Natural killer cell treated with Interleukin-12 subunit alpha and Interleukin-12 subunit beta and Interleukin-15 and Interleukin-18, amount 100 ng/mL, for 72 hours (primary cell): ENCODE measurements around the gene NEK10. TPM values are rescaled to one million over a fixed set of nuclear protein-coding genes. Genes with fewer than 3 reads are reported as not detected.

Source experiments
- ATAC-seq, 2 donors: fragments of 150-1000 bp; cut with Tn5 transposase in 1 of 2; sonication (Bioruptor Pico), chemical (Tn5 transposase) in 1 of 2; 2 replicates each; pipeline ENCODE4 v1.10.0; 2021
- DNase-seq: peaks from one replicate; pipeline ENCODE4 v3.0.0; 2022; ENCODE audit warnings: low spot score
- H3K27ac Mint-ChIP-seq, 2 donors: 1 replicate in 1 of 2; 2 replicates in 1 of 2; pipeline ENCODE4 v1.8.0; 2022; ENCODE audit warnings: mixed read lengths in 2 of 2, mild to moderate bottlenecking in 1 of 2, moderate library complexity in 1 of 2
- H3K27me3 Mint-ChIP-seq, 2 donors: 1 replicate in 1 of 2; 2 replicates in 1 of 2; pipeline ENCODE4 v1.8.0; 2022; ENCODE audit warnings: mixed read lengths in 2 of 2
- H3K36me3 Mint-ChIP-seq: one replicate; pipeline ENCODE4 v1.8.0; 2022; ENCODE audit warnings: mixed read lengths
- H3K4me1 Mint-ChIP-seq, 2 donors: 1 replicate in 1 of 2; 2 replicates in 1 of 2; pipeline ENCODE4 v1.8.0; 2022; ENCODE audit warnings: low read depth in 2 of 2, mixed read lengths in 2 of 2, mild to moderate bottlenecking in 1 of 2
- H3K4me3 Mint-ChIP-seq: one replicate; pipeline ENCODE4 v1.8.0; 2022; ENCODE audit warnings: mixed read lengths
- H3K9me3 Mint-ChIP-seq: 2 replicates; pipeline ENCODE4 v1.8.0; 2022; ENCODE audit warnings: mixed read lengths
- total RNA-seq, 2 donors: library from RNA; stranded (reverse); gene quantifications; one replicate each; pipeline ENCODE4 v1.2.3, GENCODE V29; 2022

Gene NEK10
- total RNA-seq, 2 donors from 2014 or later = 1.1 to 4.0 TPM

- Mint-ChIP-seq H3K4me3 (no peak overlapping the region), H3K4me1 (peaks cover 4 to 21% of the 10 kb centered on the region in 2 donors), H3K27me3 (no peaks in the 10 kb centered on the region), H3K27ac (peak overlapping the region in 1 of 2 donors; percentile 56), H3K36me3 (no peaks in the 10 kb centered on the region), H3K9me3 (no peaks in the 10 kb centered on the region)
- DNase-seq (no peak), ATAC-seq (no peak)
Observed at GRCh38 chr3:27360113-27361078, 8.8 kb downstream of the NEK10 start.

GRCh38 chr3:27358372-27358771, 10.8 kb downstream of the NEK10 start:
- DNase-seq (no peak), ATAC-seq (no peak)
- peak overlapping the region in 1 of 2 donors; percentile 58 for H3K27ac Mint-ChIP-seq
- no peaks in the 10 kb centered on the region for H3K27me3 Mint-ChIP-seq
- no peaks in the 10 kb centered on the region for H3K36me3 Mint-ChIP-seq
- H3K9me3 Mint-ChIP-seq = no peaks in the 10 kb centered on the region
- no peak overlapping the region for H3K4me3 Mint-ChIP-seq
- H3K4me1 Mint-ChIP-seq = peaks cover 4 to 21% of the 10 kb centered on the region in 2 donors

GRCh38 chr3:27357665-27358258, 11.4 kb downstream of the NEK10 start:
- H3K9me3 Mint-ChIP-seq = no peaks in the 10 kb centered on the region
- H3K27ac Mint-ChIP-seq = no peak overlapping the region
- ATAC-seq (peak; percentile 77 to 82), DNase-seq (peak; percentile 71)
- H3K27me3 Mint-ChIP-seq = no peaks in the 10 kb centered on the region
- H3K36me3 Mint-ChIP-seq = no peaks in the 10 kb centered on the region
- peaks cover 4 to 21% of the 10 kb centered on the region in 2 donors for H3K4me1 Mint-ChIP-seq
- no peak overlapping the region for H3K4me3 Mint-ChIP-seq

- DNase-seq (no peak), ATAC-seq (no peak)
- Mint-ChIP-seq H3K27ac (no peak overlapping the region), H3K36me3 (no peaks in the 10 kb centered on the region), H3K27me3 (no peaks in the 10 kb centered on the region), H3K4me1 (peaks cover 4 to 21% of the 10 kb centered on the region in 2 donors), H3K4me3 (no peak overlapping the region), H3K9me3 (no peaks in the 10 kb centered on the region)
Observed at GRCh38 chr3:27356976-27357375, 12.2 kb downstream of the NEK10 start.

GRCh38 chr3:27354588-27355203, 14.5 kb downstream of the NEK10 start:
- Mint-ChIP-seq H3K4me3 (no peak overlapping the region), H3K27ac (no peak overlapping the region), H3K27me3 (no peaks in the 10 kb centered on the region), H3K36me3 (no peaks in the 10 kb centered on the region), H3K9me3 (no peaks in the 10 kb centered on the region), H3K4me1 (peaks cover 5 to 25% of the 10 kb centered on the region in 2 donors)
- ATAC-seq (peak in 1 of 2 donors; percentile 15), DNase-seq (no peak)

GRCh38 chr3:27354161-27354560, 15.0 kb downstream of the NEK10 start:
- ATAC-seq = no peak
- no peaks in the 10 kb centered on the region for H3K9me3 Mint-ChIP-seq
- no peaks in the 10 kb centered on the region for H3K36me3 Mint-ChIP-seq
- H3K4me3 Mint-ChIP-seq = no peak overlapping the region
- DNase-seq = no peak
- peaks cover 10 to 25% of the 10 kb centered on the region in 2 donors for H3K4me1 Mint-ChIP-seq
- no peaks in the 10 kb centered on the region for H3K27me3 Mint-ChIP-seq
- no peak overlapping the region for H3K27ac Mint-ChIP-seq

GRCh38 chr3:27353221-27353620, 16.0 kb downstream of the NEK10 start:
- Mint-ChIP-seq H3K9me3 (no peaks in the 10 kb centered on the region), H3K4me1 (peaks cover 16 to 28% of the 10 kb centered on the region in 2 donors), H3K36me3 (no peaks in the 10 kb centered on the region), H3K27ac (no peak overlapping the region), H3K4me3 (no peak overlapping the region), H3K27me3 (no peaks in the 10 kb centered on the region)
- ATAC-seq = no peak
- DNase-seq = no peak

GRCh38 chr3:27352047-27352446, 17.1 kb downstream of the NEK10 start:
- Mint-ChIP-seq H3K9me3 (no peaks in the 10 kb centered on the region), H3K27me3 (no peaks in the 10 kb centered on the region), H3K4me1 (peaks cover 16 to 24% of the 10 kb centered on the region in 2 donors), H3K4me3 (no peak overlapping the region), H3K27ac (no peak overlapping the region), H3K36me3 (no peaks in the 10 kb centered on the region)
- no peak for ATAC-seq
- no peak for DNase-seq

- ATAC-seq (peak in 1 of 2 donors; percentile 6), DNase-seq (no peak)
- no peaks in the 10 kb centered on the region for H3K27me3 Mint-ChIP-seq
- H3K27ac Mint-ChIP-seq = peak overlapping the region; percentile 31 to 42
- H3K4me3 Mint-ChIP-seq = peak overlapping the region; percentile 53
- H3K4me1 Mint-ChIP-seq = peaks cover 16 to 24% of the 10 kb centered on the region in 2 donors
- no peaks in the 10 kb centered on the region for H3K9me3 Mint-ChIP-seq
- no peaks in the 10 kb centered on the region for H3K36me3 Mint-ChIP-seq
Observed at GRCh38 chr3:27349832-27350231, 19.4 kb downstream of the NEK10 start.

- DNase-seq (no peak), ATAC-seq (no peak)
- Mint-ChIP-seq H3K27me3 (no peaks in the 10 kb centered on the region), H3K4me1 (peaks cover 16 to 24% of the 10 kb centered on the region in 2 donors), H3K4me3 (no peak overlapping the region), H3K27ac (no peak overlapping the region), H3K36me3 (no peaks in the 10 kb centered on the region), H3K9me3 (no peaks in the 10 kb centered on the region)
Observed at GRCh38 chr3:27345959-27346865, 23.0 kb downstream of the NEK10 start.

GRCh38 chr3:27345493-27345892, 23.7 kb downstream of the NEK10 start:
- peaks cover 16 to 20% of the 10 kb centered on the region in 2 donors for H3K4me1 Mint-ChIP-seq
- H3K27me3 Mint-ChIP-seq = no peaks in the 10 kb centered on the region
- no peaks in the 10 kb centered on the region for H3K36me3 Mint-ChIP-seq
- H3K27ac Mint-ChIP-seq = no peak overlapping the region
- DNase-seq (no peak), ATAC-seq (peak; percentile 57 to 63)
- H3K4me3 Mint-ChIP-seq = no peak overlapping the region
- no peaks in the 10 kb centered on the region for H3K9me3 Mint-ChIP-seq

GRCh38 chr3:27345045-27345444, 24.1 kb downstream of the NEK10 start:
- no peaks in the 10 kb centered on the region for H3K27me3 Mint-ChIP-seq
- no peaks in the 10 kb centered on the region for H3K36me3 Mint-ChIP-seq
- DNase-seq (no peak), ATAC-seq (no peak)
- H3K9me3 Mint-ChIP-seq = no peaks in the 10 kb centered on the region
- H3K27ac Mint-ChIP-seq = no peak overlapping the region
- H3K4me1 Mint-ChIP-seq = peaks cover 13 to 15% of the 10 kb centered on the region in 2 donors
- H3K4me3 Mint-ChIP-seq = no peak overlapping the region

GRCh38 chr3:27344192-27344591, 25.0 kb downstream of the NEK10 start:
- H3K36me3 Mint-ChIP-seq = no peaks in the 10 kb centered on the region
- H3K4me3 Mint-ChIP-seq = no peak overlapping the region
- ATAC-seq (no peak), DNase-seq (no peak)
- no peaks in the 10 kb centered on the region for H3K9me3 Mint-ChIP-seq
- peaks cover 6 to 7% of the 10 kb centered on the region in 2 donors for H3K4me1 Mint-ChIP-seq
- H3K27ac Mint-ChIP-seq = no peak overlapping the region
- no peaks in the 10 kb centered on the region for H3K27me3 Mint-ChIP-seq
